ENCODE results near the gene PDE1C.

PDE1C gene

GRCh38 chr7:31939076-31939475, 131.1 kb downstream of the PDE1C start:
- DNase-seq (ENCODE audit: low read depth in 2 of 2): no peak

GRCh38 chr7:31938650-31939049, 131.6 kb downstream of the PDE1C start:
- DNase-seq (ENCODE audit: low read depth in 2 of 2): no peak

- no peak for DNase-seq (ENCODE audit: low read depth in 2 of 2)
Measured at GRCh38 chr7:31937982-31938381, 132.2 kb downstream of the PDE1C start.

GRCh38 chr7:31935124-31936054, 134.8 kb downstream of the PDE1C start:
- no peak for DNase-seq (ENCODE audit: low read depth in 2 of 2)

GRCh38 chr7:31934551-31934950, 135.7 kb downstream of the PDE1C start:
- DNase-seq (ENCODE audit: low read depth in 2 of 2): no peak

- DNase-seq (ENCODE audit: low read depth in 2 of 2): no peak
Measured at GRCh38 chr7:31933481-31933880, 136.7 kb downstream of the PDE1C start.

- DNase-seq (ENCODE audit: low read depth in 2 of 2): no peak
Measured at GRCh38 chr7:31926991-31927584, 143.1 kb downstream of the PDE1C start.

GRCh38 chr7:31925753-31926454, 144.3 kb downstream of the PDE1C start:
- no peak for DNase-seq (ENCODE audit: low read depth in 2 of 2)

- DNase-seq (ENCODE audit: low read depth in 2 of 2): no peak
Measured at GRCh38 chr7:31924251-31924650, 146.0 kb downstream of the PDE1C start.

- DNase-seq (ENCODE audit: low read depth in 2 of 2): no peak
Measured at GRCh38 chr7:31922848-31923247, 147.4 kb downstream of the PDE1C start.

- no peak for DNase-seq (ENCODE audit: low read depth in 2 of 2)
Measured at GRCh38 chr7:31921047-31921446, 149.2 kb downstream of the PDE1C start.

GRCh38 chr7:31919678-31920369, 150.4 kb downstream of the PDE1C start:
- no peak for DNase-seq (ENCODE audit: low read depth in 2 of 2)

GRCh38 chr7:31918706-31919393, 151.4 kb downstream of the PDE1C start:
- DNase-seq (ENCODE audit: low read depth in 2 of 2): no peak

- no peak for DNase-seq (ENCODE audit: low read depth in 2 of 2)
Measured at GRCh38 chr7:31917256-31917655, 153.0 kb downstream of the PDE1C start.

GRCh38 chr7:31910191-31910590, 160.0 kb downstream of the PDE1C start:
- no peak for DNase-seq (ENCODE audit: low read depth in 2 of 2)

- DNase-seq (ENCODE audit: low read depth in 2 of 2): no peak
Measured at GRCh38 chr7:31906479-31907171, 163.6 kb downstream of the PDE1C start.

GRCh38 chr7:31903962-31904361, 166.2 kb downstream of the PDE1C start:
- no peak for DNase-seq (ENCODE audit: low read depth in 2 of 2)

GRCh38 chr7:31899356-31899927, 170.8 kb downstream of the PDE1C start:
- DNase-seq (ENCODE audit: low read depth in 2 of 2): no peak

GRCh38 chr7:31896925-31897324, 173.3 kb downstream of the PDE1C start:
- no peak for DNase-seq (ENCODE audit: low read depth in 2 of 2)

- no peak for DNase-seq (ENCODE audit: low read depth in 2 of 2)
Measured at GRCh38 chr7:31894308-31894707, 175.9 kb downstream of the PDE1C start.
